HTR-8/SVneo (cell line): Measurements from ENCODE around the gene MPC1.

Experiments
- DNase-seq: peaks from one replicate; pipeline ENCODE4 v3.0.0; 2011; ENCODE audit warnings: low spot score, mixed read lengths; ENCODE audit not compliant: insufficient read length
- FAIRE-seq: peaks from 2 replicates; lab custom pipeline; 2011; peaks lifted over from hg19 to GRCh38; lab: Jason Lieb, UNC

Gene MPC1

GRCh38 chr6:166382933-166383801 lies at the start of gene MPC1:
MPC1 (minus strand) TSS chr6:166382940; CDS start chr6:166382876, 64 bp downstream.
- peak; percentile 98 for FAIRE-seq
- peak; percentile 87 for DNase-seq

GRCh38 chr6:166430269-166430668 lies 47.5 kb upstream of the MPC1 start:
- FAIRE-seq (no peak), DNase-seq (no peak)

- no peak for DNase-seq
These were observed 41.7 kb upstream of the MPC1 start for GRCh38 chr6:166424431-166424830.

GRCh38 chr6:166423781-166424180 lies 41.0 kb upstream of the MPC1 start:
- DNase-seq, result no peak
- FAIRE-seq, result no peak

More at GRCh38 chr6:166424431-166424830, 41.7 kb upstream of the MPC1 start:
- no peak for FAIRE-seq

GRCh38 chr6:166423051-166423745 lies 40.5 kb upstream of the MPC1 start:
- FAIRE-seq (no peak), DNase-seq (no peak)

GRCh38 chr6:166422201-166422940 lies 39.6 kb upstream of the MPC1 start:
- DNase-seq, result no peak
- no peak for FAIRE-seq

GRCh38 chr6:166420351-166420750 lies 37.6 kb upstream of the MPC1 start:
- no peak for FAIRE-seq

GRCh38 chr6:166419717-166420116 lies 37.0 kb upstream of the MPC1 start:
- FAIRE-seq, result no peak
- DNase-seq, result no peak

More at GRCh38 chr6:166420351-166420750, 37.6 kb upstream of the MPC1 start:
- peak; percentile 8 for DNase-seq

- no peak for FAIRE-seq
- no peak for DNase-seq
These were observed 36.5 kb upstream of the MPC1 start for GRCh38 chr6:166419286-166419685.

- DNase-seq, result no peak
These were observed 36.0 kb upstream of the MPC1 start for GRCh38 chr6:166418691-166419143.

GRCh38 chr6:166417285-166417691 lies 34.5 kb upstream of the MPC1 start:
- no peak for FAIRE-seq
- no peak for DNase-seq

More at GRCh38 chr6:166418691-166419143, 36.0 kb upstream of the MPC1 start:
- no peak for FAIRE-seq

GRCh38 chr6:166415833-166416347 lies 33.1 kb upstream of the MPC1 start:
- DNase-seq (no peak), FAIRE-seq (peak; percentile 96)

- FAIRE-seq (no peak), DNase-seq (no peak)
These were observed 32.6 kb upstream of the MPC1 start for GRCh38 chr6:166415306-166415705.

- no peak for FAIRE-seq
- no peak for DNase-seq
These were observed 30.8 kb upstream of the MPC1 start for GRCh38 chr6:166413491-166413951.

GRCh38 chr6:166412911-166413384 lies 30.2 kb upstream of the MPC1 start:
- FAIRE-seq (no peak), DNase-seq (no peak)

GRCh38 chr6:166412156-166412910 lies 29.6 kb upstream of the MPC1 start:
- DNase-seq (no peak), FAIRE-seq (no peak)

- FAIRE-seq, result no peak
- no peak for DNase-seq
These were observed 29.0 kb upstream of the MPC1 start for GRCh38 chr6:166411721-166412151.

GRCh38 chr6:166411271-166411670 lies 28.5 kb upstream of the MPC1 start:
- FAIRE-seq (no peak), DNase-seq (no peak)

- DNase-seq (no peak), FAIRE-seq (no peak)
These were observed 27.7 kb upstream of the MPC1 start for GRCh38 chr6:166410426-166410935.
